H1 (cell line): ENCODE data around the gene SMCHD1. TPM values are rescaled to one million over a fixed set of nuclear protein-coding genes. Genes with fewer than 3 reads are reported as not detected.

Source experiments
- CTCF ChIA-PET: fragments of 300-600 bp; sonication (Branson Sonifier 250); formaldehyde crosslinking; loops from one replicate; lab custom pipeline; 2021; ENCODE audit not compliant: partially characterized antibody; lab: Charles Lee
- POLR2A ChIA-PET: fragments of 300-600 bp; sonication (Branson Sonifier 250); formaldehyde crosslinking; loops from one replicate; lab custom pipeline; 2021; ENCODE audit warnings: inconsistent platforms; ENCODE audit not compliant: partially characterized antibody; lab: Charles Lee
- DNase-seq, 2 experiments: peaks; one replicate each; pipeline versions ENCODE4 v3.0.0 to v3.0.0-alpha.2; 2010 to 2022; ENCODE audit warnings: low spot score in 2 of 2, low read depth in 1 of 2, mixed read lengths in 1 of 2
- FAIRE-seq: peaks from 2 replicates; lab custom pipeline; 2011; peaks lifted over from hg19 to GRCh38; lab: Jason Lieb, UNC
- H2AFZ ChIP-seq: 2 replicates; pipeline ENCODE4 v1.8.1; 2012; ENCODE audit warnings: low read length, inconsistent platforms
- H2AK5ac ChIP-seq: 2 replicates; pipeline ENCODE4 v1.6.1; 2013; ENCODE audit warnings: low read depth, low read length
- H2BK120ac ChIP-seq: replicated peaks from 2 replicates; pipeline ENCODE3; 2013; ENCODE audit warnings: low read depth, low read length, inconsistent platforms
- H2BK12ac ChIP-seq: 2 replicates; pipeline ENCODE4 v1.6.1; 2013; ENCODE audit warnings: low read depth, low read length
- H2BK15ac ChIP-seq: 2 replicates; pipeline ENCODE4 v1.6.1; 2013; ENCODE audit warnings: low read length
- H2BK20ac ChIP-seq: 2 replicates; pipeline ENCODE4 v1.6.1; 2013; ENCODE audit warnings: low read length
- H2BK5ac ChIP-seq: 2 replicates; pipeline ENCODE4 v1.6.1; 2013; ENCODE audit warnings: low read depth, low read length
- H3K14ac ChIP-seq: 2 replicates; pipeline ENCODE4 v1.6.1; 2013; ENCODE audit warnings: inconsistent platforms; ENCODE audit not compliant: insufficient read length
- H3K18ac ChIP-seq: 2 replicates; pipeline ENCODE4 v1.6.1; 2013; ENCODE audit warnings: low read length; ENCODE audit errors: extremely low read depth
- H3K23ac ChIP-seq: 2 replicates; pipeline ENCODE4 v1.6.1; 2013; ENCODE audit warnings: inconsistent platforms; ENCODE audit not compliant: insufficient read length
- H3K23me2 ChIP-seq: 2 replicates; pipeline ENCODE4 v1.6.1; 2013; ENCODE audit warnings: low read depth, low read length
- H3K27ac ChIP-seq: 2 replicates; pipeline ENCODE4 v1.6.1; 2011; ENCODE audit warnings: low read depth, low read length, inconsistent platforms
- H3K27me3 ChIP-seq, 4 experiments: replicated peaks in 1 of 4; 1 replicate in 1 of 4; 2 replicates in 3 of 4; pipeline versions ENCODE4 v1.6.1 to v1.8.1; 2011 to 2013; ENCODE audit warnings: low read length in 3 of 4, mild to moderate bottlenecking in 3 of 4, inconsistent platforms in 2 of 4, mixed read lengths in 2 of 4, moderate library complexity in 1 of 4; ENCODE audit not compliant: control insufficient read depth in 3 of 4, insufficient read depth in 3 of 4; ENCODE audit errors: extremely low read depth in 1 of 4
- H3K36me3 ChIP-seq, 4 experiments: 2 replicates each; pipeline versions ENCODE4 v1.6.1 to v1.8.1; 2011 to 2013; ENCODE audit warnings: mild to moderate bottlenecking in 4 of 4, low read length in 3 of 4, moderate library complexity in 2 of 4, control low read depth in 1 of 4, inconsistent platforms in 1 of 4; ENCODE audit not compliant: insufficient read depth in 4 of 4, control insufficient read depth in 2 of 4
- H3K4ac ChIP-seq: replicated peaks from 2 replicates; pipeline ENCODE3; 2013; ENCODE audit warnings: low read length, low read depth, mixed read lengths, inconsistent platforms; ENCODE audit not compliant: insufficient read length
- H3K4me1 ChIP-seq, 4 experiments: replicated peaks in 1 of 4; 1 replicate in 1 of 4; 2 replicates in 3 of 4; pipeline versions ENCODE4 v1.6.1 to v1.8.1; 2011 to 2013; ENCODE audit warnings: low read length in 3 of 4, inconsistent platforms in 2 of 4, mixed read lengths in 1 of 4; ENCODE audit not compliant: insufficient read depth in 4 of 4, control insufficient read depth in 3 of 4
- H3K4me2 ChIP-seq, 2 experiments: 2 replicates each; pipeline versions ENCODE4 v1.6.1 to v1.8.1; 2011 to 2013; ENCODE audit warnings: low read depth in 2 of 2, low read length in 2 of 2, control low read depth in 1 of 2, inconsistent platforms in 1 of 2, mild to moderate bottlenecking in 1 of 2; ENCODE audit not compliant: insufficient read depth in 1 of 2
- H3K4me3 ChIP-seq, 4 experiments: fragments of 200-600, 300-600 bp in 1 of 4; sonication (generic), shearing (Covaris generic), sonication (Bioruptor Twin) in 1 of 4; 2 replicates each; pipeline versions ENCODE4 v1.5.1 to v1.8.1; 2011 to 2016; ENCODE audit warnings: low read length in 4 of 4, low read depth in 3 of 4, control low read depth in 2 of 4, inconsistent platforms in 2 of 4, mild to moderate bottlenecking in 2 of 4, mixed read lengths in 1 of 4, moderate library complexity in 1 of 4; ENCODE audit not compliant: insufficient read depth in 2 of 4; ENCODE audit errors: extremely low read depth in 1 of 4
- H3K56ac ChIP-seq: replicated peaks from 2 replicates; pipeline ENCODE3; 2013; ENCODE audit warnings: low read depth, mild to moderate bottlenecking, mixed read lengths, low read length, inconsistent platforms; ENCODE audit not compliant: insufficient read length
- H3K79me1 ChIP-seq: 2 replicates; pipeline ENCODE4 v1.6.1; 2013; ENCODE audit warnings: low read depth, low read length, control low read depth
- H3K79me2 ChIP-seq, 2 experiments: 2 replicates each; pipeline versions ENCODE4 v1.6.1 to v1.8.1; 2012 to 2013; ENCODE audit warnings: low read length in 2 of 2, mild to moderate bottlenecking in 2 of 2, inconsistent platforms in 1 of 2; ENCODE audit not compliant: insufficient read depth in 2 of 2, control insufficient read depth in 1 of 2
- H3K9ac ChIP-seq, 4 experiments: replicated peaks in 1 of 4; 1 replicate in 1 of 4; 2 replicates in 3 of 4; pipeline versions ENCODE4 v1.6.1 to v1.8.1; 2011 to 2013; ENCODE audit warnings: low read depth in 3 of 4, low read length in 3 of 4, control low read depth in 2 of 4, mild to moderate bottlenecking in 2 of 4, moderate library complexity in 2 of 4, inconsistent platforms in 1 of 4; ENCODE audit errors: extremely low read depth in 1 of 4
- H3K9me3 ChIP-seq, 2 experiments: 2 replicates each; pipeline versions ENCODE4 v1.6.1 to v1.8.1; 2012 to 2013; ENCODE audit warnings: mild to moderate bottlenecking in 2 of 2, moderate library complexity in 2 of 2, control low read depth in 1 of 2, inconsistent platforms in 1 of 2, low read depth in 1 of 2, low read length in 1 of 2, mixed read lengths in 1 of 2; ENCODE audit not compliant: insufficient read depth in 2 of 2
- H4K20me1 ChIP-seq, 2 experiments: replicated peaks in 1 of 2; 2 replicates each; pipeline versions ENCODE3 to v1.8.1; 2011 to 2013; ENCODE audit warnings: inconsistent platforms in 2 of 2, low read length in 2 of 2, mild to moderate bottlenecking in 1 of 2; ENCODE audit not compliant: insufficient read depth in 2 of 2, control insufficient read depth in 1 of 2
- H4K5ac ChIP-seq: 2 replicates; pipeline ENCODE4 v1.6.1; 2013; ENCODE audit warnings: low read length, low read depth, mixed read lengths, inconsistent platforms; ENCODE audit not compliant: insufficient read length
- H4K8ac ChIP-seq: 2 replicates; pipeline ENCODE4 v1.8.0; 2013; ENCODE audit warnings: mild to moderate bottlenecking, moderate library complexity, low read length, inconsistent platforms; ENCODE audit not compliant: insufficient read depth; ENCODE audit errors: extremely low read depth
- H4K91ac ChIP-seq: replicated peaks from 2 replicates; pipeline ENCODE3; 2013; ENCODE audit warnings: low read length, mixed read lengths, inconsistent platforms; ENCODE audit not compliant: insufficient read length
- ASH2L ChIP-seq: fragments of 200-600, 300-600 bp; sonication (generic); IDR thresholded peaks from one replicate; pipeline ENCODE4 v1.7.1; 2017; ENCODE audit warnings: low read length
- CBX5 ChIP-seq: fragments of 300-800, 300-1000 bp; sonication (generic); IDR thresholded peaks from 2 replicates; pipeline ENCODE4 v1.7.1; 2016; ENCODE audit warnings: antibody characterized with exemption, low read length, low read depth
- CEBPB ChIP-seq: IDR thresholded peaks from 2 replicates; pipeline ENCODE4 v1.6.1; 2012; ENCODE audit warnings: low read depth, low read length
- CHD2 ChIP-seq: IDR thresholded peaks from 2 replicates; pipeline ENCODE4 v1.6.1; 2012; ENCODE audit warnings: low read length, improper control_type of control experiment
- CTBP2 ChIP-seq: IDR thresholded peaks from 2 replicates; pipeline ENCODE4 v1.7.0; 2011; ENCODE audit warnings: borderline replicate concordance, mild to moderate bottlenecking, moderate library complexity, mixed read lengths, low read length; ENCODE audit not compliant: insufficient read depth, insufficient read length
- FOSL1 ChIP-seq: IDR thresholded peaks from 2 replicates; pipeline ENCODE4 v1.6.1; 2011; ENCODE audit warnings: mild to moderate bottlenecking, low read depth, low read length, moderate library complexity; ENCODE audit not compliant: insufficient read depth
- HDAC2 ChIP-seq, 2 experiments: fragments of 300-600 bp in 1 of 2; sonication (generic) in 1 of 2; IDR thresholded peaks; 2 replicates each; pipeline ENCODE4 v1.6.1; 2011 to 2012; ENCODE audit warnings: low read depth in 2 of 2, low read length in 2 of 2, mild to moderate bottlenecking in 2 of 2, moderate library complexity in 2 of 2, borderline replicate concordance in 1 of 2, inconsistent platforms in 1 of 2
- HDAC6 ChIP-seq: IDR thresholded peaks from one replicate; pipeline ENCODE4 v1.7.1; 2012; ENCODE audit warnings: low read depth, mild to moderate bottlenecking, inconsistent platforms, low read length, moderate library complexity
- RAD21 ChIP-seq, 2 experiments: IDR thresholded peaks in 1 of 2; conservative IDR thresholded peaks in 1 of 2; 2 replicates each; pipeline ENCODE4 v1.6.1; 2011; ENCODE audit warnings: low read depth in 2 of 2, low read length in 2 of 2, improper control_type of control experiment in 1 of 2, inconsistent platforms in 1 of 2, mild to moderate bottlenecking in 1 of 2, moderate library complexity in 1 of 2
- SIRT6 ChIP-seq: IDR thresholded peaks from one replicate; pipeline ENCODE4 v1.7.1; 2012; ENCODE audit warnings: low read length, inconsistent platforms
- SP2 ChIP-seq: IDR thresholded peaks from 2 replicates; pipeline ENCODE4 v1.6.1; 2012; ENCODE audit warnings: mild to moderate bottlenecking, low read length, inconsistent platforms
- SUZ12 ChIP-seq: fragments of 200-600 bp; sonication (generic); IDR thresholded peaks from 2 replicates; pipeline ENCODE4 v1.6.1; 2012; ENCODE audit warnings: mild to moderate bottlenecking, inconsistent platforms, low read length, moderate library complexity, mixed read lengths
- USF2 ChIP-seq: IDR thresholded peaks from 2 replicates; pipeline ENCODE4 v1.6.1; 2011; ENCODE audit warnings: low read length, improper control_type of control experiment
- WGBS, 2 experiments: shearing (Covaris generic) in 1 of 2; methylation state at CpG; one replicate each; pipeline versions ENCODE4 v1.1.6 to v1.1.7; 2013 to 2015; ENCODE audit warnings: low lambda C conversion rate in 2 of 2, mixed read lengths in 2 of 2, inconsistent platforms in 1 of 2, low coverage in 1 of 2, missing lambda C conversion rate in 1 of 2; ENCODE audit not compliant: insufficient replicate concordance in 2 of 2, insufficient coverage in 1 of 2, insufficient read length in 1 of 2; ENCODE audit errors: extremely low coverage in 1 of 2, missing lambda C conversion rate in 1 of 2; 5-methylcytosine and 5-hydroxymethylcytosine counted together
- polyA plus RNA-seq, 7 experiments: library from polyadenylated mRNA; depleted of rRNA in 3 of 7; stranded (reverse) in 5 of 7; unstranded in 2 of 7; fragments of >200 nt in 5 of 7; fragments of 200-250 nt in 2 of 7; gene quantifications; 1 replicate in 5 of 7; 2 replicates in 1 of 7; 4 replicates in 1 of 7; pipeline versions ENCODE4 v1.2.1 to v1.2.3, GENCODE V29; 2011 to 2013; ENCODE audit warnings: missing spikeins in 2 of 7, mixed read lengths in 2 of 7
- total RNA-seq: library from RNA; stranded (reverse); fragmentation: NEBNext Ultra II Directional; extraction: Animal tissue kit (Norgen Biotek cat#: 25700); gene quantifications from 2 replicates; pipeline ENCODE4 v1.2.1, GENCODE V29; 2021

The SMCHD1 gene
- total and polyA plus RNA-seq, 2 of the 8 experiments (the other 6 are each of a cell fraction or from before 2014, with no cell fraction given) = 9.3 to 32.0 TPM

- Histone ChIP-seq H3K9ac (no peak overlapping the region), H3K4me1 (no peaks in the 10 kb centered on the region), H2BK12ac (no peak overlapping the region), H3K4me2 (no peak overlapping the region), H4K91ac (no peak overlapping the region), H3K14ac (no peak overlapping the region), H3K56ac (no peak overlapping the region), H3K18ac (no peak overlapping the region), H3K4ac (no peak overlapping the region), H3K9me3 (no peaks in the 10 kb centered on the region), H3K27me3 (no peaks in the 10 kb centered on the region), H3K23me2 (no peaks in the 10 kb centered on the region), H2BK120ac (no peak overlapping the region), H2BK15ac (no peak overlapping the region), H3K27ac (no peak overlapping the region), H3K36me3 (peaks cover 0 to 48% (median 13%) of the 10 kb centered on the region in 4 experiments; a peak in 7 of 8 replicates), H4K5ac (no peak overlapping the region), H2AK5ac (no peak overlapping the region), H3K4me3 (no peak overlapping the region), H2BK5ac (no peak overlapping the region), H3K79me1 (no peaks in the 10 kb centered on the region), H3K79me2 (no peaks in the 10 kb centered on the region), H4K20me1 (no peaks in the 10 kb centered on the region), H2AFZ (no peak overlapping the region), H3K23ac (no peak overlapping the region), H4K8ac (no peak overlapping the region), H2BK20ac (no peak overlapping the region)
- DNase-seq (no peak), FAIRE-seq (no peak)
- ChIA-PET CTCF (interaction anchor here (1.2 kb wide), 1 partner anchor 15 kb away, joined by 3 read pairs; no protein-coding TSS in a partner anchor), POLR2A (no interaction called here)
- 87% methylated on average over 3 of the region's 3 CpGs; no CpG with 5 or more reads in 1 of the 2 experiments for WGBS, 2 experiments
- TF ChIP-seq HDAC6 (no peak), SP2 (no peak), CBX5 (no peak), CEBPB (no peak), SUZ12 (no peak), CTBP2 (no peak), FOSL1 (no peak), USF2 (no peak), RAD21 (IDR thresholded peaks at IDR 0.05 in 1 of 2, conservative IDR thresholded peaks at IDR 0.05 in 1 of 2; ENCODE audit: low read depth in 2 of 2, low read length in 2 of 2) (no peak), HDAC2 (IDR thresholded peaks at IDR 0.05; ENCODE audit: borderline replicate concordance in 1 of 2, low read depth in 2 of 2, low read length in 2 of 2) (no peak), CHD2 (no peak), ASH2L (no peak), SIRT6 (no peak)
These were observed 121.1 kb downstream of the SMCHD1 start for GRCh38 chr18:2776601-2777000.
